ENCODE measurements around the gene SRBD1.
"Not testable (repeated sequence)": the region's sequence is repeated elsewhere in the genome, so short reads cannot be mapped to it uniquely, and the experiment has no call there.

Gene SRBD1

DNA sequence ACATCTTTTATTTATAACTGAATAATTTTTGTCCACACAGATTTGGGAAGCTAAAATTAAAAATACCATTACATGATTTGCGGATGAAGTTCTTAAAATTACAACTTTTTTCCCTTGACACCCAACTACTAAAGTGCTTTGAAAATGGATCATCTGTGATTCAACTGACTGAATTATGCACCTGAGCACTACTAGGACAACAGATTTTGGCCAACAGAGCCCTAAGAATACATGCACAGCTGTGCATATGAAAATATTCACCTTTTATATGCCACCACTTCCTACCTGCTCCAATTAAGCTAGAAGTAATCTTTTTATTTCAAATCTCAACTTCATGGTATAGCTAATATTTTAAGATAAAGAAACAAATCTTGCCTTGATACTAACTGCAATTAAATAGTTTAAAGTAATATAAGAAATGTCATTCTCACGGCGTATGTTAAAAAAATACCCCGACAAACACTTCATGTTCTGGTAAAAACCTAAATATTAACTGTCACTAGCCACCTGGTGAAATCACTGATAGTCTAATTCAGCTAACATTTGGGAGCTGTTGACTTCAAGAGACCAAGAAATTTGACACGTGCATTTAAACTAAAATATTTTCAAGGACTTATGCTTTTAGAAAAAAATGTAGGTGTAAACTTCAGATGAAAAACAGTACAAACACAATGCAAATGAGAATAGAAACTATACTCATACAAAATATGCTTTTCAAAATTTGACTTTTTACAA lies 153.7 kb downstream of the SRBD1 start:
- no peak for DNase-seq

DNA sequence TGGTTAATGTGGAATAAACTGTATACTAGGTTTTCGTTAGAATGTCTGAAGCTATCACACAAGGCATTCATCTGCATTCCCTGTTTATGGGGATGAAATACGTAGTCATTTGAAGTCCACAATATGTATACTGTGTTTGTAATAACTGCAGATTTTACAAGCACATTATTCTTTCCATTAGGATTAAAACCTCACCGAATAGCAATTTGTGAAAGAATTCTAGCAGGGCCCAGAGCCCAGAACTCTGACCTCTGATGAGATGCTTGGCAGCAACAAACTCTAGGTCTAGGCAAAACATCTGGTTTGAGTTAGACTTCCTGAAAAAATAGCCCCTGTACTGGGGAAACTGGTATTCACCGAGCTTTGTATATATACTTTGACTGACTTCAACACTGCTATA lies 158.2 kb downstream of the SRBD1 start:
- DNase-seq, result no peak

- peak in 2 of 3 experiments; percentile 27 to 82 for DNase-seq
These were observed 160.4 kb downstream of the SRBD1 start for GRCh38 chr2:45450634-45451033.

DNA sequence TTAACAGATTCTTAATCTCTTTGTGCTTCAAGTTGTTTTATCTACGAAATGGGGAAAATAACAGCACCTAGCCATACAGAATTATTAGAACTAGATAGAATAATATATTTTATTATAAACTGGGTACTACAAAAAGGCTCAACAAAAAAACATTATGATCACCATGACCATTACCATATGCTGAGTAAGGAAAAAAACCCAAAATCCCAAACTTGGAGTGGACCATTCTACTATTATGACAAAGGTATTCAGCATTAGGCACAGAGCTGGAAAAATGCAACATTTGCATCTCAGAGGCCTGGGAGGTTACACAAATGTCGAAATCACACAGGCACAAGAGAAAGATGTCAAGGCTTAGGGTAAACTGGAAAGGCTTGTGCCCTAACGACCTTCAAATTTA lies 162.8 kb downstream of the SRBD1 start:
- no peak for DNase-seq

DNA sequence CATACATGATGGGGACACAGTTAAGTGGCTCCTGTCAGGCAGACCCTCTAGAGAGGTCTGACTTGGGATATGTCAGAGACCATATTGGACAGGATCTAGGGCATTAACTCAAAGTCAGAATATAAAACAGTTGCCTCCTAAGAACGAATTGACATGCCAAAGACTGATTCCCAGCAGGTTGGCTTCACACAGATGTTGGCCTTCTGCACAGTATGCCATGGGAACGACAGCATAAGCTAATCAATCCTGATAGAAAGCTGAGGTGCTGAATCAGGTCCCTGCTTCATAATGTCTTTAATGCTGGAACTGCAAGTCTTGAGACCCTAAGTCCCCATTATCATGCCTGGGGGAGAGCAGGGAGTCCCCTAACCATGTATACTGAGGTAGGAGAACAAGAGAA lies 165.1 kb downstream of the SRBD1 start:
- no peak for DNase-seq

DNA sequence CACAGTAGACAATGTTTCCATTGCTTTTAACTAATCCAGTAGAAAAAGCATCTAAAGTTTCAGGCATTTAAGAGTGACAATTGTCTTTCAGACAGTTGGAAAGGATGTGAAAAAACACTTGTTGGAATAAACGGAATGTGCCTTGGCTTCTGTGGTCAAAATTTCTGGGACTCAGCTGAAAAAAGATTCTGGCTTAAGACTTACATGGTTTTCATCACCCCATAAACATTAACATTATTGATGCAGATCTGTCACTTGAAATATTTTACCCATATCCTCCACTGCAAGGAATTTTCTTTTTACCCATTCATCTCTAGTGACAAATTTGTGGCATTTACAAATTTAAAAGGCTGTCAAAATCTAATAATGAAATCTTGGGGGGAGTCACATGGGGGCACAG lies 166.0 kb downstream of the SRBD1 start:
- no peak for DNase-seq

DNA sequence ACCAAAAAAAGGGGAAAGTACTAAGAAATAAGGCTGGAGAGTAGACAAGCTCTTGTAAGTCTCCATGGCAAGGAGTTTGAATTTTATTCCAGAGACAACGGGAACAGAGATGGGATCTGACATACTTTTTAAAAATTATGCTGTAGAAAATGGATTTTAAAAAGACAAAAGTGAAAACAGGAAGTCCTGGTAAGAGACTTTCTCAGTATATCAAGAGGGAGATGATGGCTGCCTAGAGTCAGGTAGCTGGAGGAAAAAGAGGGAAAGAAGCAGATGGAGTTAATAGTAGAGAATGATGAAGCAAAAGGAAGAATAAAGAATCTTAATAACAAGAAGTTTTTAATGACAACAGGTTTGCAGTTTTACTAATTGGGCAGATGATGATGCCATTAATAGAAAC lies 168.1 kb downstream of the SRBD1 start:
- no peak for DNase-seq

GRCh38 chr2:45442026-45442425 lies 169.0 kb downstream of the SRBD1 start:
- no peak for DNase-seq

DNA sequence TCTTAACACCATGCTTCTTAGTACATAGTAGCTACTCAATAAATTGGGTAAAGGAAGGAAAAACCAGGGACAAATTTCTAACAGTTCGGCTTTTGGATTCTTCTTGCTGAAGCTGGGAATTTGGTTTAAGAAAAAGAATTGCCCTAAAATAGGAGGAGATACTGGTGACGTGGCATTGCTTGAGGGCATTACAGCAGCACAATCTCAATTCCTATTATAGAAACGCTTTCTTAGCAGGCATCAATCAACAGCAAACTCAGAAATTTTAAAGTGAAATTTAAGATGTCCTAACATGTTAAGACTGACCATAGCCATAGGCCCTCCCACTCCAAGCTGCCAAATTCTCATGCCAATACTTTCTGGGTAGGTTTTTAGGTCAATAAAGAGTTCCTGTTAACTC lies 169.5 kb downstream of the SRBD1 start:
- no peak for DNase-seq

DNA sequence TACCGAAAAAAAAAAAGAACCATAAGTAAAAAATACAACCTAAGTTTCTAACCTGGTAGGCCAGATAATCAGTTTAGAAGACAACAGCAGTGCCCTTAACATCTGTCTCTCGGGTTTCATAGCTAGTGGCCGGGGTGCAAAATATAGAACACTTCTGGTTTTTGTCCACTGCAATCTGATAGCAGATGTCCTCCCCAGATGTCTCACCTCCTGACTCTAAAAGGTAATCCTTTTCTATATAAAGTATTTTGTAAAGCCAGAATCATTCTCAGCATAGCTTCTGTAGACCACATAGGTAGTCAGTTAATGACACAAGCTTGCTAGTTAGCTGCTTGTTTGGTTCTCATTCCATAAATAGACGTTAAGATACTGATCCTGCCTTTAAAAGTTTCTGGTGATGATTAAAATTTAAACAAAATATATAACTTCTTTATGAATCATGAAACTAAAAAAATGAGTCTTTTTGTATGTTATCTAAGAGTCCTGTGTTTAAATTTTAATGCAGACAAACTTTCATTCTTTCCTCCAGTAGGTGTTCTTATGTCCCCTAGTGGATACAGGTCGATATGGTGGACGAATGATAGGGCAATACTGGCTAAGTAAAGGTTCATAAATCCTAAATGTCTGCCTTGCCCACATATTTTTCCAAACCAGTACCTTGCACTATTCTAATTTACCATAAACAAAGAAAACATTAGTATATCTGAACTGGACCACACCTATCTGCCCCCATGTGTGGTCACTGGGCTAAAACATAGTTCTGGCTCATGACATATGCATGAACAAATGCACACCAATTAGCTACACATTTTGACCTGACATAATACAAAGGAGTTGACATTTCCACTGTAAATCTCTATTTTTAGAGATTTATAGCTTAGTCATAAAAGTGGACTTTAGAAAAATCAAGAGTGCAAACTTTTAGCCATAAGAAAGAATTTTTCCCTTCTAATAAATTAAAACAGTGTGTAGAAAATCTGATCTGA lies 171.0 kb downstream of the SRBD1 start:
- DNase-seq, result peak in 1 of 3 experiments; percentile 29

GRCh38 chr2:45438872-45439665 lies 172.0 kb downstream of the SRBD1 start:
- DNase-seq, result no peak

GRCh38 chr2:45436456-45436855 lies 174.6 kb downstream of the SRBD1 start:
- DNase-seq, result no peak

DNA sequence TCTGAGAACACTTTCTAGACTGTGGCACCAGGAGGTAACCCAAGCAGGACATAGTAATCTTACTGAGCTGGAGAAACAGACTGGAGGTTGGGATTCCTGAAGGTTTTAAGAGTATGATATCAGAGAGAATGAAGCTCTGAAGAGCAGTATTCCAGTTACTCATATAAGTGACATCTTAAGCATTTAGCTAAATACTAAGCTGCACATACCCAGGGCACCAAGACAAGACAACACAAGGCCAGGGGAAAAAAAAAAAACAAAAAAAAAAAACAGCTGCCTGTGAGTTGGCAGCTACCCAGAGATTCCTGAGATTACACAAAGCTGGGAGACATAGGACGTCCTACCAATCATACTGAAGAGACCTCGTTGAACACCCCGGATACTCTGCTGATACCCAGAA lies 175.8 kb downstream of the SRBD1 start:
- no peak for DNase-seq

GRCh38 chr2:45433363-45433762 lies 177.7 kb downstream of the SRBD1 start:
- peak in 1 of 3 experiments; percentile 40 for DNase-seq

DNA sequence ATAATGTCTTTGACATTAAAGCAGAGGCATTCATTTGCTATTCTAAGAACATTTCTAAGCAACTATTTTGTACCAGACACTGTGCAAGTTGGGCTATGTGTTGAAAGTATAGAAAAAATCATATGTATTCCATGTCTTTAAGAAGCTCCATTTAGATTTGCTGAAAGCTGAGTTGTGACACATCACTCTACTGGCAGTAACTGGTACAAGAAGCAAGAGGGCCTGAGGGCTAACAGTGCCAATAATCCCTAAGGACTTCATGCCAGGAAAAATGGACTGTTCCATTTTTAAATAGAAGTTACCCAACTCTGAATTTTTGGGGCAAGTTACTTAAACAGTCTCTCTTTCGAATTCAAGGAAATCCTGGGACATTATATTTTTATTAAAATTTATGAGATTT lies 178.7 kb downstream of the SRBD1 start:
- DNase-seq, result no peak

DNA sequence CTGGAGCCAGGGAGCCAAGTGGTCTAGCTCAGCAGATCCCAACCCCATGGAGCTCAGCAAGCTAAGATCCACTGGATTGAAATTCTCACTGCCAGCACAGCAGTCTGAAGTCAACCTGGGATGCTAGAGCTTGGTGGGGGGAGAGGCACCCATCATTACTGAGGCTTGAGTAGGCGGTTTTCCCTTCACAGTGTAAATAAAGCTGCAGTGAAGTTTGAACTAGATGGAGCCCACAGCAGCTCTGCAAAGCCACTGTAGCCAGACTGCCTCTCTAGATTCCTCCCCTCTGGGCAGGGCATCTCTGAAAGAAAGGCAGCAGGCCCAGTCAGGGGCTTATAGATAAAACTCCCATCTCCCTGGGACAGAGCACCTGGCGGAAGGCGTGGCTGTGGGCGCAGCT lies 185.0 kb downstream of the SRBD1 start:
- not testable (repeated sequence) for DNase-seq

- DNase-seq, result no peak
These were observed 188.1 kb downstream of the SRBD1 start for GRCh38 chr2:45422921-45423320.

DNA sequence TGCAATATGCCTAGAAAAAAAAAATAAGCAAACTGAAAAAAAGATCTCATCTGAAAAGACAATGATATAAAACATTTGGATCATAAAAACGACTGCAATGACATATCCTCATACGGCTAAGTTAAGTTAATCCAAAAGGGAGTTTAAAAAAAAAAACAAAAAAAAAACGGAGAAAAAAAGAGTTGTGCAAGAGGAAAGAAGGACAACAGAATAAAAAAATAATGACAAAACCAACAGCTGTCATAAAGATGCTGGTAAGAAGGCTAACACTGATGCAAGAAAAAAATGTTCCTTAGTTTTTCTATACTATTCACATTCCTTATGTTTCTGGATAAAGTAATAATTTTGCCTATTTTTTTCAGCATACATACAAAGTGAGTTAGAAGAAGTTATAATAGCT lies 192.5 kb downstream of the SRBD1 start:
- no peak for DNase-seq

GRCh38 chr2:45415534-45416123 lies 195.4 kb downstream of the SRBD1 start:
- DNase-seq, result no peak

DNA sequence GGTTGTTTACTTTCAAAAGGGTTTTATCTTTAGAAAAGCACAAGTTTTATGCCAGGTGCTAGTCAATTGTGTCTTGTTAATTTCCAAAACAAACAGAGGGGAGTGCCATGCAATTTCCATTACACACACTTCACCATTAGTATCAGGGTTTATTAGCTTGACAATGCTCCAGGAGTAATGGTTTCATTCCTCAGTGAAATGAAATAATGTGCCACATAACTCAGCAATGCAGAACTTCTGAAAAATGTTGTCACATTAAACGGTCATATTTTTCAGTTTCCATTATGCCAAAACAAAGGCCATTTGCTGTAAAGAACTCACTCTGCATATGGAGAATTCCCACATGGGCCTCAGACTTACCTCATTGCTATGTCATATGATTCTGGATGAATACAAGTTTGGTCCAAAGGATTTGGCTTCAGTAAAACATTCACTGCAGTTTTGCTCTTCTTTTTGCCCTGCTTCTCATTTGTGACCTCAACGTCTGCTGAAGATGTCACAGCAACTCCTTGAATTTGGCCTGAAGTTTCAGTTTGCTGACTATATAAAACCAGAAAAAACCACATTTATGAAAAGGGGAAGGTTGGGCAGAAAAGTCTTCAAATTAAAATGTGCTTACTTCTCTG lies 198.2 kb downstream of the SRBD1 start:
- DNase-seq, result peak in 2 of 3 experiments; percentile 37 to 83

DNA sequence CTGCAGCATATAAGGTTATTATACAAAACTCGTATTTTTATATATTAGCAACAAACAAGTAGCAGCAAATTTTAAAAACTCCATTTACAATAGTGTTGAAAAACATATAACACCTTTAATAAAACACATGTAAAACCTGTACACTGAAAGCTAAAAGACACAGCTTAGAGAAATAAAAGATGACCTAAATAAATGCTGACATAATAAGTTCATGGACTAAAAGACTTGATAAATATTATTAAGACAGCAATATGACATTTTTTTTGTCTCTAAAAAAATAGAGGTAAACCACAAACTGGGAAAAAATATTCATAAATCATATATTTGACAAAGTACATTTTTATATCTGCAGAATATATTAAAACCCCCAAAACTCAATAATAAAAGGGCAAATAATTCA lies 201.4 kb downstream of the SRBD1 start:
- DNase-seq, result no peak

DNA sequence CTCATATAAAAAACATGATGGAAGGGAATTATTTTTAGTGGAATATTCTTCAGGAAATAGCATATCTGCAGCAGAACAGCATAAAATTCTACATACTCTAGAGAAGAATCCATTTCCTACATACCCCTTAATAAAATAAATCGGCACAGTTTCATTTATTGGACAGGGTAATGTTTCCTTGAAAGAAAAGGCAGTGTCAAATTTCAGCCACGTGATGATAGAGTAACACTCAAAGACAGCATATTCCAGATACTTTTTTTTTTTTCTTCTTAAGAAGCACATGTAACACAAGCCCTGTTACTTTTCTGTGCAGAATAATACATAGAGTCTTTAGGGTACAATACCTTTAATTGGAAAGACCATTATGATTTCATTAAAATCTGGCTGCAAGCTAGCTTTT lies 204.4 kb downstream of the SRBD1 start:
- DNase-seq, result peak in 1 of 3 experiments; percentile 40
